AG09309 (cell line): ENCODE data around the gene MPL.

Experiments
- DNase-seq: peaks from one replicate; pipeline ENCODE4 v3.0.0-alpha.2; 2010; ENCODE audit warnings: low read depth
- H3K4me3 ChIP-seq: 2 replicates; pipeline ENCODE4 v1.5.1; 2011; ENCODE audit warnings: mild to moderate bottlenecking, low read depth, low read length, moderate library complexity; ENCODE audit not compliant: control insufficient read depth
- CTCF ChIP-seq: IDR thresholded peaks from 2 replicates; pipeline ENCODE4 v1.5.1; 2011; ENCODE audit warnings: mild to moderate bottlenecking, low read depth, low read length, inconsistent platforms; ENCODE audit not compliant: insufficient read depth, control insufficient read depth; ENCODE audit errors: missing control alignments

MPL gene

DNA sequence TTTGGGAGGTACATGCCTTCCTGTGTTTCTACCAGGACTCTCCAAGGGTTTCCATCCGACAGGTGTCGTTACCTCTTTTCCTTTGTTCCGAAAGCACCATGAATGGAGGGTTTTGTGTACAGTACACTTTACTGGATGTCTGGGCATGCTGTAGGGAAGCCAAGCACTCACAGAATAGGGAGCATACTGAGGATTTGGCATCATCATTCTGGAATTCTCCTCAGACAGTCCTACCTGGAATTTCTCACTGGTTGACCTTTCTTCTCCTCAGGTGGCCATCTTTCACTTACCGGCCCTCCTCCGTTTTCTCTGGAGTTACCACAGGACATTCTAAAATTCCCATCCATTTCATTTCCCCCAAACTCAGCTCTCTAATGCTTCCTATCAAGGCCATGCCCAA is 5.9 kb upstream of the MPL start:
- DNase-seq, result no peak
- TF ChIP-seq CTCF, result no peak
- no peak overlapping the region for H3K4me3 ChIP-seq

DNA sequence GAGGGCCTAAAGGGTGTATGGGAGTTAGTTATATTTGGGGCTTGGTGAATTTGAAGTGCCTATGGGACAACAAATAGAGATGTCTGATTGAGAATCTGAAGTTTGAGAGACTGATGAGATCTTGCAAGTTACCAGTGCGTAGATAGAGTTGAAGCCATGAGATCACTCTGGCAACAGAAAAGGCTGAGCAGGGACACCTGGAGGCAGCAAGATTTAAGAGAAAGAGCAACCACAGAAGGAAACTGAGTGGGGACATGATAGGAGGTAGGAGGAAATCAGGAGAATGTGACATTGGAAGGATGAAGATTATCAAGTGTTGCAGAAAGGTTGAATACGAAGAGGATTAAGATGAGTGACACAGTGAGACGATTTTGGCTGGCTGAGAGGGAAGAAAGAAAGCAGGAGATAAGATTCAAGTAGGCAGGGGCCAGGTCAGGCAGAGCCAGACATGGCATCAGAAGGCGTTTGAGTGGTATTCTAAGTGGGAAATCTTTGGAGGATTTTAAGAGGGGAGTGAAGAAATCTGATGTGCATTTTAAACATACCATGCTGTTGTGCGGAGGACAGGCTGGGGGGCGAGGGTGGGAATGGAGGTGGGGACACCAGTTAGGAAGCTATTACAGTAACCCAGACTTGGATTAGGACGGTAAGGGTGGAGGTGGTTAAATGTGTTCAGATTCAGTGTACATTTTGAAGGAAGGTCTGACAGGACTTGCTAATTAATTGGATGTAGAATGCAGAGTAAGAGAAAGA is 3.0 kb upstream of the MPL start:
- no peak for DNase-seq
- H3K4me3 ChIP-seq, result no peak overlapping the region
- TF ChIP-seq CTCF, result no peak

- DNase-seq, result no peak
- no peak overlapping the region for H3K4me3 ChIP-seq
- TF ChIP-seq CTCF, result no peak
These were observed 383 bp downstream of the MPL start for GRCh38 chr1:43338001-43338400.

GRCh38 chr1:43339584-43340232 is 2.1 kb downstream of the MPL start:
- H3K4me3 ChIP-seq, result no peak overlapping the region
- no peak for TF ChIP-seq CTCF
- no peak for DNase-seq

GRCh38 chr1:43340559-43340958 is 2.9 kb downstream of the MPL start:
- DNase-seq, result no peak
- H3K4me3 ChIP-seq, result no peak overlapping the region
- no peak for TF ChIP-seq CTCF

DNA sequence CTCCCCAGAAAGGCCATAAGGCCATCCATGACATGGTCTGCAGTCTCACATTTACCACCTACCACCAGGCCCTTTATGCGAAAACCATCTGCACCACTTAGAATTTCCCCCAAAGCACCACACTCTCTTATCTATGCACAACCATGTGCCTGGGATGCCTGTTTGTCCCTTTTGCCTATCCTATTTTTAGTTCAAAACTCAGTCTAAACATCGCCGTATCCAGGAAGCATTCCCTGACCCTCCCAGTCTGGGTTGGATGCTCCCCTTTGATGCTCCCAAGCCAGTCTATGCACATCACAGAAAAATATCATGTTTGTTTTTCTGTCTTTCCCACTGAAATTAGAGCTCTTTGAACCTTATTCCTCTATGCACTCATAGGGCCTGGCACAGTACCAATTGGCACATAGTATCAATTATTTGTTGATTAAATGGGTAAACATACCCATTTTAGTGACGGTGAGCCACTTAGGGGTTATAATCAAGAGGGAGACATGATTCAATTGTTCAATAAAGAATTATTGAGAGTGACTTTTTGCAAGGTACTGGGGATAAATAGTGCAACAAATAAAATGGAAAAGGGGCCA is 6.7 kb downstream of the MPL start:
- no peak overlapping the region for H3K4me3 ChIP-seq
- TF ChIP-seq CTCF, result no peak

GRCh38 chr1:43345120-43345519 is 7.5 kb downstream of the MPL start:
- no peak for DNase-seq
- no peak for TF ChIP-seq CTCF
- no peak overlapping the region for H3K4me3 ChIP-seq

More for the DNA sequence above, 6.7 kb downstream of the MPL start:
- no peak for DNase-seq
